GM12865 (cell line): Measurements from ENCODE around the gene ADSS2.

Source experiments
- DNase-seq: peaks from one replicate; pipeline ENCODE4 v3.0.0; 2010; ENCODE audit warnings: low read depth
- H3K4me3 ChIP-seq: 2 replicates; pipeline ENCODE4 v1.5.1; 2011; ENCODE audit warnings: mild to moderate bottlenecking, low read depth, low read length, control low read depth
- CTCF ChIP-seq: IDR thresholded peaks from 2 replicates; pipeline ENCODE4 v1.5.1; 2011; ENCODE audit warnings: low read length, control low read depth, low read depth, inconsistent platforms; ENCODE audit not compliant: insufficient read depth; ENCODE audit errors: missing control alignments

ADSS2 gene

GRCh38 chr1:244461245-244462071, 9.7 kb upstream of the ADSS2 start, which contains the start of gene CATSPERE:
Gene CATSPERE (plus strand): TSS chr1:244461273. CDS start chr1:244461430, 157 bp downstream.
- H3K4me3 ChIP-seq, result peak within 1 kb of the TSS; percentile 76
- DNase-seq, result peak; percentile 93
- no peak for TF ChIP-seq CTCF

DNA sequence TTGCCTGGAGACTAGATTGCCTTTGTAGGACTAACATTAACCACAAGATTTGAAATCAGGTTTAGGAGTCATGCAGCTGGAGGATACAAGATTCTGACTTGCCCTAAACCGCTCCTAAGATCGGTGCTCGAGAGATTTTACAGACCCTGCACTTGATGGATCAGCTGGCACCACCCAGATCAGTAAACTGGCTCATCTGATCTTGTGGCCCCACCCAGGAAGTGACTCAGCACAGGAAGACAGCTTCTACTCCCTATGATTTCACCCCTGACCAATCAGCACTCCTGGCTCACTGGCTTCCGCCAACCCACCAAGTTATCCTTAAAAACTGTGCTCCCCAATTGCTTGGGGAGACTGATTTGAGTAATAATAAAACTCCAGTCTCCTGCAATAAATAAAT, 8.5 kb upstream of the ADSS2 start:
- TF ChIP-seq CTCF, result no peak
- H3K4me3 ChIP-seq, result no peak overlapping the region
- DNase-seq, result peak; percentile 23

- no peak for DNase-seq
- TF ChIP-seq CTCF, result no peak
- H3K4me3 ChIP-seq, result no peak overlapping the region
Measured at GRCh38 chr1:244458781-244459180, 7.1 kb upstream of the ADSS2 start.

DNA sequence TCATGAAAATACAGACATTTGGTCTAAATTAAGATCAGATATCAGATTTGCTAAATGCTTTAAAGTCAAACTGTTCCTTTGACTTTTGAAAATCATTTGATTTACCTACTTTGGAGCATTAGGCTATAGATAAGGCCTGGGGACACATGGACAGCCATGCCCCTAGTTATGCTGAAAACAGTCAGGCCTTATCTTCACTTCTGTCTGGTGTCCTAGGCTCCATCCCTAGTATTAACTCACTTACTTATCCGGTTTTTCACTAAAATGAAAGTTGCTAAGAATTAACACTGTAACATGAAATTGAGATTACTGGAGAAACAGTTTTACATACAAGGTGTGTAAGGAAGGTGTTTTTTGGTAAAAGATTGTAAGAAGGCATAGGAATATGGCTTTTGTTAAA, 4.9 kb upstream of the ADSS2 start:
- no peak overlapping the region for H3K4me3 ChIP-seq
- no peak for TF ChIP-seq CTCF
- DNase-seq, result no peak

- DNase-seq, result no peak
- no peak for TF ChIP-seq CTCF
- no peak overlapping the region for H3K4me3 ChIP-seq
Measured at GRCh38 chr1:244454412-244454811, 2.7 kb upstream of the ADSS2 start.

DNA sequence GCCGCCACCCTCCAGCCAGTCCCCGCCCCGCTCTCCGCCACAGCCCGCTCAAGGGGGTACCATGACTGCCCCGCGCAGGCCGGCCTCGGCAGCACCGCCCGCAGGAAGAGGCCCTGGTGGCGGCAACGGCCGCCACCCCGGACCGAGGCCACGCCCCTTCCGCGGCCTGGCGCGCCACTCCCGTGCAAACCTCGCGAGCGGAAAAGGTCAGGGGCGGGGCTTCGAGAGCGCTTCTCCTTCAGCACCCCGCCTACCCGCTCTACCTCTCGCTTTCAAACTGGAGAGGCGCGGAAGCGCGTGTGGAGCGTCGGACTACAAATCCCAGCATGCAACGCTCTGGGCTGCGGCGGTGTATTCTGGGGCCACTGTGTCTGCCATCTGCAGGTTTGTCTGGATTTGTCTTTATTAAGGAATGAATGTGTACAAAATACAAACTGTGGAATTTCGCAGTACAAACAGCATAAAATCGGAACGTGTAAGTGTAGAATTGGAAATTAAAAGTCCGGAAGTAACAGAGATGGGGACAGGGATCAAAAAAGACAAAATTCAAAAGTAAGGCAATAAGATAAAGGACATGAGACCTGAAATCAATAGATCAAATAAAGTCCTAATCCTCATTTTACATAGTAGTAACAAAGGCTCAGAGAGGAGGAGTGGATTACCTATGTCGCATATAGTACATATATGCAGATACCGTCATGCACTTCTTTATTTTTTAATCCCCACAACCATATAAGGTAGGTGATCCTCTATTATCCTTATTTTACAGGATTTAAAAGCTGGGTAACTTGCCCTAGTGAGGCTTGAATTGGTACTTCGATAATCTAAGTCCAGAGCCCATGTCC, 464 bp upstream of the ADSS2 start:
- TF ChIP-seq CTCF, result peak; percentile 35
- H3K4me3 ChIP-seq, result peak overlapping the region; percentile 91
- DNase-seq, result peak; percentile 100
